Panc1 (cell line): Measurements from ENCODE around the gene BCAS2. TPM values are rescaled to one million over a fixed set of nuclear protein-coding genes. Genes with fewer than 3 reads are reported as not detected.

Experiments
- ATAC-seq: fragments of 200-7000 bp; cut with Tn5 transposase; 2 replicates; pipeline ENCODE4 v1.9.1; 2020; ENCODE audit warnings: mild to moderate bottlenecking, moderate library complexity
- BruUV-seq: library from RNA; stranded (reverse); fragments of 400-500 nt; replicated peaks from 2 replicates; lab custom pipeline; 2021; lab: Mats Ljungman, UMichigan
- CTCF ChIA-PET: fragments of 300-600 bp; sonication (Branson Sonifier 250); formaldehyde crosslinking; loops from one replicate; lab custom pipeline; 2022; ENCODE audit warnings: antibody characterized with exemption; lab: Charles Lee
- POLR2A ChIA-PET: fragments of 300-600 bp; sonication (Branson Sonifier 250); formaldehyde crosslinking; loops from one replicate; lab custom pipeline; 2022; ENCODE audit warnings: antibody characterized with exemption; lab: Charles Lee
- DNase-seq: peaks from one replicate; pipeline ENCODE4 v3.0.0-alpha.2; 2010; ENCODE audit warnings: low read depth, low spot score
- H3K27ac ChIP-seq: 2 replicates; pipeline ENCODE4 v1.5.1; 2011; ENCODE audit warnings: mild to moderate bottlenecking, low read length, inconsistent platforms
- H3K27me3 ChIP-seq: fragments of 200-500 bp; sonication (Bioruptor generic); 2 replicates; pipeline ENCODE4 v1.6.0; 2014; ENCODE audit warnings: low read length, inconsistent platforms; ENCODE audit not compliant: control insufficient read depth, insufficient read depth
- H3K36me3 ChIP-seq: fragments of 200-500 bp; sonication (Bioruptor generic); 2 replicates; pipeline ENCODE4 v1.5.1; 2014; ENCODE audit warnings: inconsistent platforms, mild to moderate bottlenecking, low read length, moderate library complexity; ENCODE audit not compliant: control insufficient read depth, insufficient read depth
- H3K4me1 ChIP-seq: 2 replicates; pipeline ENCODE4 v1.5.1; 2011; ENCODE audit warnings: inconsistent platforms, mild to moderate bottlenecking, low read length, moderate library complexity; ENCODE audit not compliant: control insufficient read depth, insufficient read depth
- H3K4me3 ChIP-seq, 2 experiments: 2 replicates each; pipeline ENCODE4 v1.5.1; 2011 to 2012; ENCODE audit warnings: low read depth in 2 of 2, low read length in 2 of 2, mild to moderate bottlenecking in 2 of 2, inconsistent platforms in 1 of 2, moderate library complexity in 1 of 2
- H3K9me3 ChIP-seq: fragments of 200-500 bp; sonication (Bioruptor generic); 2 replicates; pipeline ENCODE4 v1.5.1; 2014; ENCODE audit warnings: low read depth, mild to moderate bottlenecking, inconsistent platforms, low read length, moderate library complexity; ENCODE audit not compliant: control insufficient read depth, insufficient read depth
- CTCF ChIP-seq: fragments of 450-650 bp; IDR thresholded peaks from 2 replicates; pipeline ENCODE4 v1.5.1; 2017; ENCODE audit warnings: mild to moderate bottlenecking
- POLR2AphosphoS5 ChIP-seq: IDR thresholded peaks from 2 replicates; pipeline ENCODE4 v1.6.1; 2012; ENCODE audit warnings: mild to moderate bottlenecking, low read depth, low read length, moderate library complexity
- SIN3A ChIP-seq: IDR thresholded peaks from 2 replicates; pipeline ENCODE4 v1.6.1; 2012; ENCODE audit warnings: low read depth, mild to moderate bottlenecking, low read length, moderate library complexity, borderline replicate concordance; ENCODE audit not compliant: insufficient read depth
- TCF7L2 ChIP-seq: IDR thresholded peaks from 2 replicates; pipeline ENCODE4 v1.6.1; 2011; ENCODE audit warnings: mild to moderate bottlenecking, low read depth, low read length, inconsistent platforms
- in situ Hi-C: cut with HindIII; loops from 2 replicates; pipeline ENCODE4 v1.10.0; 2016; ENCODE audit warnings: low sequenced_read_pairs, low pct_unique_long_range_greater_than_20kb
- intact Hi-C: fragments of 100-400 bp; cut with micrococcal nuclease; formaldehyde crosslinking; loops from one replicate; pipeline ENCODE4 v1.10.0; 2022; ENCODE audit not compliant: unreplicated experiment
- total RNA-seq: library from RNA; stranded (reverse); gene quantifications from one replicate; pipeline ENCODE4 v1.2.1, GENCODE V29; 2021; ENCODE audit not compliant: unreplicated experiment
- TF ChIP-seq, protein P1 (sequence below), 2 experiments: IDR thresholded peaks; 2 replicates each; pipeline ENCODE4 v1.6.1; 2011 to 2012; ENCODE audit warnings: low read depth in 2 of 2, control low read depth in 1 of 2, low read length in 1 of 2, mild to moderate bottlenecking in 1 of 2, moderate library complexity in 1 of 2; ENCODE audit not compliant: insufficient read depth in 1 of 2

BCAS2 gene
- total RNA-seq, 1 experiment from 2014 or later, result 23.5 TPM

GRCh38 chr1:114554577-114554976, 26.8 kb downstream of the BCAS2 start:
- TF ChIP-seq POLR2AphosphoS5 (no peak), CTCF (no peak), TCF7L2 (no peak), SIN3A (no peak)
- TF ChIP-seq, protein P1, sequence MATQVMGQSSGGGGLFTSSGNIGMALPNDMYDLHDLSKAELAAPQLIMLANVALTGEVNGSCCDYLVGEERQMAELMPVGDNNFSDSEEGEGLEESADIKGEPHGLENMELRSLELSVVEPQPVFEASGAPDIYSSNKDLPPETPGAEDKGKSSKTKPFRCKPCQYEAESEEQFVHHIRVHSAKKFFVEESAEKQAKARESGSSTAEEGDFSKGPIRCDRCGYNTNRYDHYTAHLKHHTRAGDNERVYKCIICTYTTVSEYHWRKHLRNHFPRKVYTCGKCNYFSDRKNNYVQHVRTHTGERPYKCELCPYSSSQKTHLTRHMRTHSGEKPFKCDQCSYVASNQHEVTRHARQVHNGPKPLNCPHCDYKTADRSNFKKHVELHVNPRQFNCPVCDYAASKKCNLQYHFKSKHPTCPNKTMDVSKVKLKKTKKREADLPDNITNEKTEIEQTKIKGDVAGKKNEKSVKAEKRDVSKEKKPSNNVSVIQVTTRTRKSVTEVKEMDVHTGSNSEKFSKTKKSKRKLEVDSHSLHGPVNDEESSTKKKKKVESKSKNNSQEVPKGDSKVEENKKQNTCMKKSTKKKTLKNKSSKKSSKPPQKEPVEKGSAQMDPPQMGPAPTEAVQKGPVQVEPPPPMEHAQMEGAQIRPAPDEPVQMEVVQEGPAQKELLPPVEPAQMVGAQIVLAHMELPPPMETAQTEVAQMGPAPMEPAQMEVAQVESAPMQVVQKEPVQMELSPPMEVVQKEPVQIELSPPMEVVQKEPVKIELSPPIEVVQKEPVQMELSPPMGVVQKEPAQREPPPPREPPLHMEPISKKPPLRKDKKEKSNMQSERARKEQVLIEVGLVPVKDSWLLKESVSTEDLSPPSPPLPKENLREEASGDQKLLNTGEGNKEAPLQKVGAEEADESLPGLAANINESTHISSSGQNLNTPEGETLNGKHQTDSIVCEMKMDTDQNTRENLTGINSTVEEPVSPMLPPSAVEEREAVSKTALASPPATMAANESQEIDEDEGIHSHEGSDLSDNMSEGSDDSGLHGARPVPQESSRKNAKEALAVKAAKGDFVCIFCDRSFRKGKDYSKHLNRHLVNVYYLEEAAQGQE (IDR thresholded peaks at IDR 0.05; ENCODE audit: insufficient read depth in 1 of 2, low read depth in 2 of 2, low read length in 1 of 2), result no peak
- Histone ChIP-seq H3K27me3 (no peaks in the 10 kb centered on the region), H3K36me3 (no peaks in the 10 kb centered on the region), H3K9me3 (no peaks in the 10 kb centered on the region), H3K27ac (no peak overlapping the region), H3K4me1 (no peaks in the 10 kb centered on the region), H3K4me3 (no peak overlapping the region)
- DNase-seq (no peak), ATAC-seq (no peak)
- in situ Hi-C loops, result no loop called here
- intact Hi-C loops, result no loop called here
- BruUV-seq, result no TSS peak
- ChIA-PET CTCF (no interaction called here), POLR2A (no interaction called here)

GRCh38 chr1:114552106-114552639, 29.2 kb downstream of the BCAS2 start:
- DNase-seq (no peak), ATAC-seq (no peak)
- intact Hi-C loops (no loop called here), in situ Hi-C loops (no loop called here)
- H3K27me3 ChIP-seq, result no peaks in the 10 kb centered on the region
- BruUV-seq, result no TSS peak
- no peaks in the 10 kb centered on the region for H3K9me3 ChIP-seq
- H3K27ac ChIP-seq, result no peak overlapping the region
- no peak for TF ChIP-seq CTCF
- TF ChIP-seq, protein P1 (IDR thresholded peaks at IDR 0.05; ENCODE audit: insufficient read depth in 1 of 2, low read depth in 2 of 2, low read length in 1 of 2), result no peak
- no peak for TF ChIP-seq POLR2AphosphoS5
- H3K4me3 ChIP-seq, result no peak overlapping the region
- no peaks in the 10 kb centered on the region for H3K4me1 ChIP-seq
- POLR2A ChIA-PET, result no interaction called here
- CTCF ChIA-PET, result no interaction called here
- H3K36me3 ChIP-seq, result no peaks in the 10 kb centered on the region
